Astrocyte (in vitro differentiated cells and primary cell): ENCODE data around the gene CALB2. TPM values are rescaled to one million over a fixed set of nuclear protein-coding genes. Genes with fewer than 3 reads are reported as not detected.

Source experiments
- DNase-seq: peaks from one replicate; pipeline ENCODE4 v3.0.0-alpha.2; 2010; ENCODE audit warnings: low read depth
- FAIRE-seq: peaks from 2 replicates; lab custom pipeline; 2011; peaks lifted over from hg19 to GRCh38; lab: Jason Lieb, UNC
- H2AFZ ChIP-seq: 2 replicates; pipeline ENCODE4 v1.6.0; 2012; ENCODE audit warnings: low read depth, low read length, inconsistent platforms
- H3K27ac ChIP-seq: 2 replicates; pipeline ENCODE4 v1.5.1; 2011; ENCODE audit warnings: low read depth, low read length, inconsistent platforms
- H3K27me3 ChIP-seq: 2 replicates; pipeline ENCODE4 v1.6.0; 2011; ENCODE audit warnings: low read length, inconsistent platforms; ENCODE audit not compliant: insufficient read depth
- H3K36me3 ChIP-seq: 2 replicates; pipeline ENCODE4 v1.5.1; 2011; ENCODE audit warnings: low read length, inconsistent platforms; ENCODE audit not compliant: insufficient read depth
- H3K4me1 ChIP-seq: 2 replicates; pipeline ENCODE4 v1.5.1; 2011; ENCODE audit warnings: low read length, inconsistent platforms; ENCODE audit not compliant: insufficient read depth
- H3K4me2 ChIP-seq: 2 replicates; pipeline ENCODE4 v1.6.0; 2012; ENCODE audit warnings: low read length, inconsistent platforms
- H3K4me3 ChIP-seq: 2 replicates; pipeline ENCODE4 v1.5.1; 2011; ENCODE audit warnings: low read depth, mild to moderate bottlenecking, low read length, inconsistent platforms; ENCODE audit not compliant: insufficient read depth
- H3K79me2 ChIP-seq: 2 replicates; pipeline ENCODE4 v1.6.0; 2012; ENCODE audit warnings: mild to moderate bottlenecking, low read length, inconsistent platforms; ENCODE audit not compliant: insufficient read depth
- H3K9ac ChIP-seq: 2 replicates; pipeline ENCODE4 v1.6.0; 2012; ENCODE audit warnings: mild to moderate bottlenecking, low read length, inconsistent platforms
- H3K9me3 ChIP-seq: 2 replicates; pipeline ENCODE4 v1.5.1; 2012; ENCODE audit warnings: low read depth, mild to moderate bottlenecking, low read length, inconsistent platforms; ENCODE audit not compliant: insufficient read depth
- H4K20me1 ChIP-seq: 2 replicates; pipeline ENCODE4 v1.6.0; 2012; ENCODE audit warnings: low read length, inconsistent platforms; ENCODE audit not compliant: insufficient read depth
- H3K27ac Mint-ChIP-seq: one replicate; pipeline ENCODE4 v1.8.0; 2021; ENCODE audit warnings: mild to moderate bottlenecking, mixed read lengths; ENCODE audit not compliant: unreplicated experiment
- H3K27me3 Mint-ChIP-seq: one replicate; pipeline ENCODE4 v1.8.0; 2021; ENCODE audit warnings: low read depth, mixed read lengths; ENCODE audit not compliant: unreplicated experiment
- H3K36me3 Mint-ChIP-seq: one replicate; pipeline ENCODE4 v1.8.0; 2021; ENCODE audit warnings: low read depth, mixed read lengths; ENCODE audit not compliant: unreplicated experiment
- H3K4me1 Mint-ChIP-seq: one replicate; pipeline ENCODE4 v1.8.0; 2021; ENCODE audit warnings: low read depth, mixed read lengths; ENCODE audit not compliant: unreplicated experiment
- H3K4me3 Mint-ChIP-seq: one replicate; pipeline ENCODE4 v1.8.0; 2021; ENCODE audit warnings: mild to moderate bottlenecking, moderate library complexity, mixed read lengths; ENCODE audit not compliant: unreplicated experiment
- H3K9me3 Mint-ChIP-seq: one replicate; pipeline ENCODE4 v1.8.0; 2021; ENCODE audit warnings: mild to moderate bottlenecking, mixed read lengths; ENCODE audit not compliant: unreplicated experiment
- EZH2 ChIP-seq: IDR thresholded peaks from 2 replicates; pipeline ENCODE4 v1.6.1; 2012; ENCODE audit warnings: mild to moderate bottlenecking, low read length, inconsistent platforms; ENCODE audit not compliant: insufficient read depth
- total RNA-seq: library from RNA; stranded (reverse); gene quantifications from 2 replicates; pipeline ENCODE4 v1.2.1, GENCODE V29; 2021
- TF ChIP-seq, protein P1 (sequence below): IDR thresholded peaks from 2 replicates; pipeline ENCODE4 v1.5.1; 2011; ENCODE audit warnings: low read depth, mild to moderate bottlenecking, inconsistent platforms, low read length, moderate library complexity; ENCODE audit not compliant: insufficient read depth

The CALB2 gene
- total RNA-seq, 1 donor from 2014 or later, result 4.2 TPM

GRCh38 chr16:71341881-71342280, 16.6 kb upstream of the CALB2 start:
- FAIRE-seq (no peak), DNase-seq (no peak)
- TF ChIP-seq, protein P1, sequence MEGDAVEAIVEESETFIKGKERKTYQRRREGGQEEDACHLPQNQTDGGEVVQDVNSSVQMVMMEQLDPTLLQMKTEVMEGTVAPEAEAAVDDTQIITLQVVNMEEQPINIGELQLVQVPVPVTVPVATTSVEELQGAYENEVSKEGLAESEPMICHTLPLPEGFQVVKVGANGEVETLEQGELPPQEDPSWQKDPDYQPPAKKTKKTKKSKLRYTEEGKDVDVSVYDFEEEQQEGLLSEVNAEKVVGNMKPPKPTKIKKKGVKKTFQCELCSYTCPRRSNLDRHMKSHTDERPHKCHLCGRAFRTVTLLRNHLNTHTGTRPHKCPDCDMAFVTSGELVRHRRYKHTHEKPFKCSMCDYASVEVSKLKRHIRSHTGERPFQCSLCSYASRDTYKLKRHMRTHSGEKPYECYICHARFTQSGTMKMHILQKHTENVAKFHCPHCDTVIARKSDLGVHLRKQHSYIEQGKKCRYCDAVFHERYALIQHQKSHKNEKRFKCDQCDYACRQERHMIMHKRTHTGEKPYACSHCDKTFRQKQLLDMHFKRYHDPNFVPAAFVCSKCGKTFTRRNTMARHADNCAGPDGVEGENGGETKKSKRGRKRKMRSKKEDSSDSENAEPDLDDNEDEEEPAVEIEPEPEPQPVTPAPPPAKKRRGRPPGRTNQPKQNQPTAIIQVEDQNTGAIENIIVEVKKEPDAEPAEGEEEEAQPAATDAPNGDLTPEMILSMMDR, result no peak
- TF ChIP-seq EZH2, result no peak
- H3K4me3 ChIP-seq, result no peak overlapping the region
- no peak overlapping the region for H2AFZ ChIP-seq
- no peak overlapping the region for H3K27ac ChIP-seq
- no peaks in the 10 kb centered on the region for H3K4me1 ChIP-seq
- H3K9me3 ChIP-seq, result no peaks in the 10 kb centered on the region
- no peaks in the 10 kb centered on the region for H3K27me3 ChIP-seq
- H3K79me2 ChIP-seq, result no peaks in the 10 kb centered on the region
- H3K9me3 Mint-ChIP-seq, result no peaks in the 10 kb centered on the region
- H3K4me3 Mint-ChIP-seq, result no peak overlapping the region
- peaks cover 23% of the 10 kb centered on the region for H3K27me3 Mint-ChIP-seq
- H3K4me1 Mint-ChIP-seq, result no peaks in the 10 kb centered on the region
- H3K4me2 ChIP-seq, result no peak overlapping the region
- H4K20me1 ChIP-seq, result no peaks in the 10 kb centered on the region
- no peak overlapping the region for H3K27ac Mint-ChIP-seq
- no peaks in the 10 kb centered on the region for H3K36me3 ChIP-seq
- peaks cover 1% of the 10 kb centered on the region for H3K36me3 Mint-ChIP-seq
- no peak overlapping the region for H3K9ac ChIP-seq

GRCh38 chr16:71343078-71343477, 15.4 kb upstream of the CALB2 start:
- no peak overlapping the region for H3K27ac Mint-ChIP-seq
- Histone ChIP-seq H2AFZ (no peak overlapping the region), H3K27ac (no peak overlapping the region), H3K4me3 (no peak overlapping the region), H3K9ac (no peak overlapping the region), H4K20me1 (no peaks in the 10 kb centered on the region), H3K79me2 (no peaks in the 10 kb centered on the region), H3K4me1 (no peaks in the 10 kb centered on the region), H3K27me3 (no peaks in the 10 kb centered on the region), H3K36me3 (no peaks in the 10 kb centered on the region), H3K4me2 (no peak overlapping the region), H3K9me3 (no peaks in the 10 kb centered on the region)
- no peak for TF ChIP-seq EZH2
- TF ChIP-seq, protein P1, result no peak
- H3K9me3 Mint-ChIP-seq, result no peaks in the 10 kb centered on the region
- no peak for FAIRE-seq
- peaks cover 1% of the 10 kb centered on the region for H3K36me3 Mint-ChIP-seq
- no peak overlapping the region for H3K4me3 Mint-ChIP-seq
- no peak for DNase-seq
- H3K4me1 Mint-ChIP-seq, result no peaks in the 10 kb centered on the region
- peaks cover 34% of the 10 kb centered on the region for H3K27me3 Mint-ChIP-seq

DNA sequence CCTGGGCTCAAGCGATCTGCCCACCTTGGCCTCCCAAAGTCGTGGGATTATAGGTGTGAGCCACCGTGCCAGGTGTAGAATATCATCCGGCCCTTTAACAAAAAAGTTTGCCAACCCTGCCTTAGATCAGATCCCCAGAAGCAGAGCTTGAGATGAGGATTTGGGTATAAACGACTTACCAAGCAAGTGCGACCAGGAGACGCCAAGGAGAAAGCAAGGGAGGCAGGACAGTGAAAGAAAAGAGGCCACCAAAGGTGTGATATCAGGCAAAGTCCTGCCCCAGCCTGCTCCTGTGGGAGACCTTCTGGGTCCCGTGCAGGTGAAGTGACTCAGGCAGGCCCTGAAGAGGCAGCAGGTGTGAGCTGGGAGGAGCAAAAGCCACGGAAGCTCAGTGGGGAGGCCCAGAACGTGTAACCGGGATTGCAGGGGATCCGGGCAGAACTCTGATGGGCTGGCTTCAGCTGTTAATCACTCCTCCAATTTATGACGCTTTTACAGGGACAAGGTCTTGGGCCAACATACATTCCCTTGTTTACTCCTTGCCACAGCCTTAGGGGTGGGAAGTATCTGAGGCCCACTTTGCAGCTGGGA, 14.1 kb upstream of the CALB2 start:
- no peaks in the 10 kb centered on the region for H3K9me3 ChIP-seq
- TF ChIP-seq, protein P1, result no peak
- no peak for TF ChIP-seq EZH2
- DNase-seq, result no peak

More for the DNA sequence above, 14.1 kb upstream of the CALB2 start:
- Histone ChIP-seq H3K27ac (no peak overlapping the region), H3K4me2 (no peak overlapping the region), H3K4me1 (no peaks in the 10 kb centered on the region), H3K4me3 (no peak overlapping the region), H2AFZ (no peak overlapping the region), H3K79me2 (no peaks in the 10 kb centered on the region), H3K9ac (no peak overlapping the region), H3K36me3 (no peaks in the 10 kb centered on the region), H3K27me3 (no peaks in the 10 kb centered on the region), H4K20me1 (no peaks in the 10 kb centered on the region)
- H3K4me1 Mint-ChIP-seq, result no peaks in the 10 kb centered on the region
- H3K9me3 Mint-ChIP-seq, result no peaks in the 10 kb centered on the region
- H3K4me3 Mint-ChIP-seq, result no peak overlapping the region
- peaks cover 1% of the 10 kb centered on the region for H3K36me3 Mint-ChIP-seq
- H3K27me3 Mint-ChIP-seq, result peaks cover 39% of the 10 kb centered on the region
- no peak for FAIRE-seq
- no peak overlapping the region for H3K27ac Mint-ChIP-seq
